Liver (tissue), 9 donors: ENCODE data around the gene ADCY2. TPM values are rescaled to one million over a fixed set of nuclear protein-coding genes. Genes with fewer than 3 reads are reported as not detected.

Experiments
- DNase-seq: peaks from one replicate; pipeline ENCODE4 v3.0.0-alpha.2; 2017; ENCODE audit warnings: low spot score
- H3K27ac ChIP-seq, 2 donors: one replicate each; pipeline ENCODE4 v1.7.0; 2013; ENCODE audit warnings: inconsistent platforms in 2 of 2, low read length in 2 of 2, control low read depth in 1 of 2, low read depth in 1 of 2, mild to moderate bottlenecking in 1 of 2
- H3K27me3 ChIP-seq, 4 donors: one replicate each; pipeline versions ENCODE4 v1.6.1 to v1.7.0; 2013; ENCODE audit warnings: low read length in 3 of 4, inconsistent platforms in 1 of 4, mild to moderate bottlenecking in 1 of 4, moderate library complexity in 1 of 4; ENCODE audit not compliant: control insufficient read depth in 4 of 4, insufficient read depth in 4 of 4
- H3K36me3 ChIP-seq, 4 donors: one replicate each; pipeline versions ENCODE4 v1.6.1 to v1.7.0; 2013; ENCODE audit warnings: low read length in 3 of 4, mild to moderate bottlenecking in 3 of 4, low read depth in 1 of 4, moderate library complexity in 1 of 4; ENCODE audit not compliant: control insufficient read depth in 4 of 4, insufficient read depth in 3 of 4
- H3K4me1 ChIP-seq, 4 donors: one replicate each; pipeline versions ENCODE4 v1.6.1 to v1.7.0; 2013; ENCODE audit warnings: low read length in 3 of 4, mild to moderate bottlenecking in 3 of 4, moderate library complexity in 1 of 4; ENCODE audit not compliant: control insufficient read depth in 4 of 4, insufficient read depth in 4 of 4
- H3K4me3 ChIP-seq, 3 donors: one replicate each; pipeline versions ENCODE4 v1.6.1 to v1.7.0; 2013; ENCODE audit warnings: low read length in 3 of 3, control low read depth in 1 of 3, low read depth in 1 of 3, mild to moderate bottlenecking in 1 of 3
- H3K9ac ChIP-seq, 2 donors: one replicate each; pipeline ENCODE4 v1.7.0; 2013; ENCODE audit warnings: low read length in 2 of 2, mild to moderate bottlenecking in 2 of 2, moderate library complexity in 2 of 2, control low read depth in 1 of 2, low read depth in 1 of 2
- H3K9me3 ChIP-seq, 4 donors: one replicate each; pipeline versions ENCODE4 v1.6.1 to v1.7.0; 2013; ENCODE audit warnings: low read length in 3 of 4; ENCODE audit not compliant: control insufficient read depth in 4 of 4
- EGR1 ChIP-seq, 2 donors: IDR thresholded peaks; 2 replicates each; pipeline ENCODE4 v1.6.1; 2016 to 2018; ENCODE audit warnings: antibody characterized with exemption in 2 of 2, low read depth in 2 of 2
- GABPA ChIP-seq, 2 donors: IDR thresholded peaks in 1 of 2; conservative IDR thresholded peaks in 1 of 2; 2 replicates each; pipeline ENCODE4 v1.6.1; 2016; ENCODE audit warnings: antibody characterized with exemption in 2 of 2, mild to moderate bottlenecking in 1 of 2, moderate library complexity in 1 of 2
- HNF4A ChIP-seq, 2 donors: conservative IDR thresholded peaks; 2 replicates each; pipeline ENCODE4 v1.6.1; 2016; ENCODE audit warnings: antibody characterized with exemption in 2 of 2, mild to moderate bottlenecking in 2 of 2
- HNF4G ChIP-seq: IDR thresholded peaks from 2 replicates; pipeline ENCODE4 v1.6.1; 2016; ENCODE audit warnings: antibody characterized with exemption
- JUND ChIP-seq, 2 donors: IDR thresholded peaks; 2 replicates each; pipeline ENCODE4 v1.6.1; 2016; ENCODE audit warnings: antibody characterized with exemption in 2 of 2
- NR2F2 ChIP-seq: IDR thresholded peaks from 2 replicates; pipeline ENCODE4 v1.6.1; 2016; ENCODE audit warnings: antibody characterized with exemption
- RAD21 ChIP-seq, 2 donors: IDR thresholded peaks; 2 replicates each; pipeline ENCODE4 v1.6.1; 2016; ENCODE audit warnings: antibody characterized with exemption in 2 of 2, mild to moderate bottlenecking in 2 of 2
- SP1 ChIP-seq: IDR thresholded peaks from 2 replicates; pipeline ENCODE4 v1.6.1; 2018; ENCODE audit warnings: antibody characterized with exemption, mild to moderate bottlenecking
- YY1 ChIP-seq: IDR thresholded peaks from 2 replicates; pipeline ENCODE4 v1.6.1; 2016; ENCODE audit warnings: antibody characterized with exemption, mild to moderate bottlenecking
- WGBS: extraction: QIAGEN DNeasy Blood & Tissue Kit; methylation state at CpG from one replicate; pipeline ENCODE4 v1.1.7; 2013; 5-methylcytosine and 5-hydroxymethylcytosine counted together
- polyA plus RNA-seq, 2 donors: library from polyadenylated mRNA; stranded (reverse) in 1 of 2; unstranded in 1 of 2; fragments of 200-250 nt in 1 of 2; fragments of >200 nt in 1 of 2; fragmentation: Nextera tagmentation in 1 of 2; extraction: Ambion mirVana in 1 of 2; gene quantifications; one replicate each; pipeline versions ENCODE4 v1.2.1 to v1.2.3, GENCODE V29; 2013 to 2015
- total RNA-seq, 2 donors: library from RNA; depleted of rRNA; stranded (reverse); fragments of >200 nt; gene quantifications; one replicate each; pipeline ENCODE4 v1.2.3, GENCODE V29; 2014
- TF ChIP-seq, protein P1 (sequence below): IDR thresholded peaks from 2 replicates; pipeline ENCODE4 v1.6.1; 2016; ENCODE audit warnings: antibody characterized with exemption
- TF ChIP-seq, protein P2 (sequence below): IDR thresholded peaks from 2 replicates; pipeline ENCODE4 v1.6.1; 2016; ENCODE audit warnings: antibody characterized with exemption
- TF ChIP-seq, protein P3 (sequence below): fragments of 150-350 bp; IDR thresholded peaks from 2 replicates; pipeline ENCODE4 v1.5.1; 2017; ENCODE audit warnings: improper control_type of control experiment, low read depth, low read length; ENCODE audit not compliant: missing input control
- TF ChIP-seq, protein P4 (sequence below): IDR thresholded peaks from 2 replicates; pipeline ENCODE4 v1.6.1; 2016; ENCODE audit warnings: antibody characterized with exemption, mild to moderate bottlenecking
- donor health status: healthy.
- donor health status: healthy.
- donor health status: healthy.
- donor health status: healthy.
- donor health status: healthy.

Gene ADCY2
- total and polyA plus RNA-seq, 4 donors, result not detected

DNA sequence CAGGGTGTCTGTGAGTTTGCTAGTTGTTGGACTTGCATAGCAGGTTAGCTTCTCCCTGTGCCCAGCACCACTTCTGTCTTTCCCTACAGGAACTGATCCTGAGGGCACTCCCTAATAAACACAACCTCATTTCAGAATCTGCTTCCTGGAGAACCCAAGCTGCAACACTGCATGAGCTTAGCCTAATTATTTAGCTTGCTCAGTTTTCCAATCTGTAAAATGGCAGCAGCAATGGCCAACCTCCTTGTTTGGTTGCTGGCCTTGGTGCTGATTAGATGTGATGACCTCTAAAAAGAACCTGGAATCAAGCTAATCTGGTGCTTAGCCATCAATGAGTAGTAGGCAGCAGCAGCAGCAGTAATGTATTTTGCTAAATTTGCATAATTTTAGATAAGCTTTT, 133.9 kb downstream of the ADCY2 start (continued):
- TF ChIP-seq, protein P1, sequence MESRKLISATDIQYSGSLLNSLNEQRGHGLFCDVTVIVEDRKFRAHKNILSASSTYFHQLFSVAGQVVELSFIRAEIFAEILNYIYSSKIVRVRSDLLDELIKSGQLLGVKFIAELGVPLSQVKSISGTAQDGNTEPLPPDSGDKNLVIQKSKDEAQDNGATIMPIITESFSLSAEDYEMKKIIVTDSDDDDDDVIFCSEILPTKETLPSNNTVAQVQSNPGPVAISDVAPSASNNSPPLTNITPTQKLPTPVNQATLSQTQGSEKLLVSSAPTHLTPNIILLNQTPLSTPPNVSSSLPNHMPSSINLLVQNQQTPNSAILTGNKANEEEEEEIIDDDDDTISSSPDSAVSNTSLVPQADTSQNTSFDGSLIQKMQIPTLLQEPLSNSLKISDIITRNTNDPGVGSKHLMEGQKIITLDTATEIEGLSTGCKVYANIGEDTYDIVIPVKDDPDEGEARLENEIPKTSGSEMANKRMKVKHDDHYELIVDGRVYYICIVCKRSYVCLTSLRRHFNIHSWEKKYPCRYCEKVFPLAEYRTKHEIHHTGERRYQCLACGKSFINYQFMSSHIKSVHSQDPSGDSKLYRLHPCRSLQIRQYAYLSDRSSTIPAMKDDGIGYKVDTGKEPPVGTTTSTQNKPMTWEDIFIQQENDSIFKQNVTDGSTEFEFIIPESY, result no peak
- TF ChIP-seq, protein P2, sequence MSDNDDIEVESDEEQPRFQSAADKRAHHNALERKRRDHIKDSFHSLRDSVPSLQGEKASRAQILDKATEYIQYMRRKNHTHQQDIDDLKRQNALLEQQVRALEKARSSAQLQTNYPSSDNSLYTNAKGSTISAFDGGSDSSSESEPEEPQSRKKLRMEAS, result no peak
- no peak for TF ChIP-seq YY1

DNA sequence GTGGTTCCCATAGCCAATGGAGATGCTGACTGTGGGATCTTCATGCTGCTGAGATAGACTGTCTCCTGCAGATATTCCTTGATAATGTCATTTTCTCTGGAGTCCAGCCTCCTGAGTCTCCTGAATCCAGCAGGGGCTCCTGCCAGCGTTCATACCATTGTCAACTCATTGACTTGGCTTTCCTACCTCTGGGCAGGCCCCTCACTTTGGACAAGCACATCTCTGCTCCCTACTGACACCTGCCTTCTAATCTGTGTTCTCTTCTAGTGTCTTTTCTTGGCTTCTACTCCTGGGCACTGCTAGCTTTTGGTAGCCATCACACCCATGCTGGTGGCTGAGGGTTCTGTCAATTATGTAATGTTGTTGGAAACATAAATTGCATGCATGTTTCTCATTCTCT, 138.0 kb downstream of the ADCY2 start:
- Histone ChIP-seq H3K9me3 (peaks cover 0 to 4% (median 0%) of the 10 kb centered on the region in 4 donors), H3K9ac (no peak overlapping the region), H3K4me3 (no peak overlapping the region), H3K27me3 (no peaks in the 10 kb centered on the region), H3K27ac (no peak overlapping the region), H3K4me1 (no peaks in the 10 kb centered on the region), H3K36me3 (no peaks in the 10 kb centered on the region)
- TF ChIP-seq EGR1 (IDR thresholded peaks at IDR 0.05; ENCODE audit: low read depth in 2 of 2) (no peak), RAD21 (IDR thresholded peaks at IDR 0.05) (no peak), YY1 (no peak), SP1 (no peak), GABPA (IDR thresholded peaks at IDR 0.05 in 1 of 2, conservative IDR thresholded peaks at IDR 0.05 in 1 of 2) (no peak), JUND (IDR thresholded peaks at IDR 0.05) (no peak), HNF4G (no peak), NR2F2 (no peak), HNF4A (conservative IDR thresholded peaks at IDR 0.05) (no peak)
- TF ChIP-seq, protein P1, result no peak
- TF ChIP-seq, protein P3, sequence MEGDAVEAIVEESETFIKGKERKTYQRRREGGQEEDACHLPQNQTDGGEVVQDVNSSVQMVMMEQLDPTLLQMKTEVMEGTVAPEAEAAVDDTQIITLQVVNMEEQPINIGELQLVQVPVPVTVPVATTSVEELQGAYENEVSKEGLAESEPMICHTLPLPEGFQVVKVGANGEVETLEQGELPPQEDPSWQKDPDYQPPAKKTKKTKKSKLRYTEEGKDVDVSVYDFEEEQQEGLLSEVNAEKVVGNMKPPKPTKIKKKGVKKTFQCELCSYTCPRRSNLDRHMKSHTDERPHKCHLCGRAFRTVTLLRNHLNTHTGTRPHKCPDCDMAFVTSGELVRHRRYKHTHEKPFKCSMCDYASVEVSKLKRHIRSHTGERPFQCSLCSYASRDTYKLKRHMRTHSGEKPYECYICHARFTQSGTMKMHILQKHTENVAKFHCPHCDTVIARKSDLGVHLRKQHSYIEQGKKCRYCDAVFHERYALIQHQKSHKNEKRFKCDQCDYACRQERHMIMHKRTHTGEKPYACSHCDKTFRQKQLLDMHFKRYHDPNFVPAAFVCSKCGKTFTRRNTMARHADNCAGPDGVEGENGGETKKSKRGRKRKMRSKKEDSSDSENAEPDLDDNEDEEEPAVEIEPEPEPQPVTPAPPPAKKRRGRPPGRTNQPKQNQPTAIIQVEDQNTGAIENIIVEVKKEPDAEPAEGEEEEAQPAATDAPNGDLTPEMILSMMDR, result no peak
- TF ChIP-seq, protein P4, sequence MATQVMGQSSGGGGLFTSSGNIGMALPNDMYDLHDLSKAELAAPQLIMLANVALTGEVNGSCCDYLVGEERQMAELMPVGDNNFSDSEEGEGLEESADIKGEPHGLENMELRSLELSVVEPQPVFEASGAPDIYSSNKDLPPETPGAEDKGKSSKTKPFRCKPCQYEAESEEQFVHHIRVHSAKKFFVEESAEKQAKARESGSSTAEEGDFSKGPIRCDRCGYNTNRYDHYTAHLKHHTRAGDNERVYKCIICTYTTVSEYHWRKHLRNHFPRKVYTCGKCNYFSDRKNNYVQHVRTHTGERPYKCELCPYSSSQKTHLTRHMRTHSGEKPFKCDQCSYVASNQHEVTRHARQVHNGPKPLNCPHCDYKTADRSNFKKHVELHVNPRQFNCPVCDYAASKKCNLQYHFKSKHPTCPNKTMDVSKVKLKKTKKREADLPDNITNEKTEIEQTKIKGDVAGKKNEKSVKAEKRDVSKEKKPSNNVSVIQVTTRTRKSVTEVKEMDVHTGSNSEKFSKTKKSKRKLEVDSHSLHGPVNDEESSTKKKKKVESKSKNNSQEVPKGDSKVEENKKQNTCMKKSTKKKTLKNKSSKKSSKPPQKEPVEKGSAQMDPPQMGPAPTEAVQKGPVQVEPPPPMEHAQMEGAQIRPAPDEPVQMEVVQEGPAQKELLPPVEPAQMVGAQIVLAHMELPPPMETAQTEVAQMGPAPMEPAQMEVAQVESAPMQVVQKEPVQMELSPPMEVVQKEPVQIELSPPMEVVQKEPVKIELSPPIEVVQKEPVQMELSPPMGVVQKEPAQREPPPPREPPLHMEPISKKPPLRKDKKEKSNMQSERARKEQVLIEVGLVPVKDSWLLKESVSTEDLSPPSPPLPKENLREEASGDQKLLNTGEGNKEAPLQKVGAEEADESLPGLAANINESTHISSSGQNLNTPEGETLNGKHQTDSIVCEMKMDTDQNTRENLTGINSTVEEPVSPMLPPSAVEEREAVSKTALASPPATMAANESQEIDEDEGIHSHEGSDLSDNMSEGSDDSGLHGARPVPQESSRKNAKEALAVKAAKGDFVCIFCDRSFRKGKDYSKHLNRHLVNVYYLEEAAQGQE, result no peak
- TF ChIP-seq, protein P2, result no peak
- 47% methylated on average over 1 of the region's 1 CpG for WGBS
- no peak for DNase-seq
